Activated B cell treated with CpG ODN at 0.5 μM for 24 hours (primary cell): ENCODE measurements around the gene ACOT2. TPM values are rescaled to one million over a fixed set of nuclear protein-coding genes. Genes with fewer than 3 reads are reported as not detected.
A peak's percentile ranks its signal among the peaks of the same experiment; 100 is the strongest.

ENCODE experiments used
- ATAC-seq: fragments of 200-7000 bp; cut with Tn5 transposase; one replicate; pipeline ENCODE4 v1.10.0; 2021; ENCODE audit warnings: low read depth, mild to moderate bottlenecking, moderate library complexity
- CTCF ChIA-PET: fragments of 350-600 bp; sonication (Branson Sonifier 250); formaldehyde crosslinking; loops from one replicate; lab custom pipeline; 2021; ENCODE audit warnings: antibody characterized with exemption; lab: Charles Lee
- POLR2A ChIA-PET: fragments of 350-600 bp; sonication (Branson Sonifier 250); formaldehyde crosslinking; loops from one replicate; lab custom pipeline; 2021; ENCODE audit warnings: antibody characterized with exemption; lab: Charles Lee
- DNase-seq: peaks from one replicate; pipeline ENCODE4 v3.0.0; 2022
- H3K27ac Mint-ChIP-seq: one replicate; pipeline ENCODE4 v1.8.0; 2020; ENCODE audit warnings: mixed read lengths
- H3K27me3 Mint-ChIP-seq: one replicate; pipeline ENCODE4 v1.8.0; 2021; ENCODE audit warnings: mixed read lengths
- H3K36me3 Mint-ChIP-seq: one replicate; pipeline ENCODE4 v1.8.0; 2021; ENCODE audit warnings: low read depth, mixed read lengths
- H3K4me1 Mint-ChIP-seq: one replicate; pipeline ENCODE4 v1.8.0; 2021; ENCODE audit warnings: mixed read lengths
- H3K4me3 Mint-ChIP-seq: one replicate; pipeline ENCODE4 v1.8.0; 2020; ENCODE audit warnings: mild to moderate bottlenecking, mixed read lengths
- H3K9me3 Mint-ChIP-seq: one replicate; pipeline ENCODE4 v1.8.0; 2020; ENCODE audit warnings: mixed read lengths
- intact Hi-C: fragments of 100-400 bp; cut with micrococcal nuclease; formaldehyde crosslinking; loops from one replicate; pipeline ENCODE4 v1.15.1; 2024
- total RNA-seq: library from RNA; stranded (reverse); gene quantifications from 2 replicates; pipeline ENCODE4 v1.2.3, GENCODE V29; 2022
- TF ChIP-seq, protein P1 (sequence below): fragments of 200-600 bp; IDR thresholded peaks from one replicate; pipeline ENCODE4 v1.8.0; 2022; ENCODE audit warnings: antibody characterized with exemption, mild to moderate bottlenecking

Gene ACOT2
- total RNA-seq, 1 donor from 2014 or later = 13.8 TPM

GRCh38 chr14:73591690-73592449 lies 22.9 kb downstream of the ACOT2 start, which contains the start of gene ACOT4:
ACOT4 (plus strand) TSS chr14:73591873; CDS start chr14:73591960, 87 bp downstream.
- ChIA-PET CTCF (no interaction called here), POLR2A (interaction anchor here (0.6 to 1.7 kb wide), 5 partner anchors 9 to 358 kb away, joined by 3 to 9 read pairs (median 3); partner anchors contain the start of genes ACOT2, ACOT6, COQ6 and FAM161B)
- intact Hi-C loops = loop anchor here (2.0 kb wide), 1 partner anchor 21 kb away; the partner anchor contains the start of gene ACOT6
- no peaks in the 10 kb centered on the region for H3K9me3 Mint-ChIP-seq
- no peaks in the 10 kb centered on the region for H3K36me3 Mint-ChIP-seq
- H3K4me3 Mint-ChIP-seq = peak within 1 kb of the TSS; percentile 76
- H3K27ac Mint-ChIP-seq = no peak within 1 kb of the TSS
- DNase-seq (peak; percentile 39), ATAC-seq (peak; percentile 83)
- H3K4me1 Mint-ChIP-seq = peaks cover 6% of the 10 kb centered on the region
- H3K27me3 Mint-ChIP-seq = no peaks in the 10 kb centered on the region
- TF ChIP-seq, protein P1, sequence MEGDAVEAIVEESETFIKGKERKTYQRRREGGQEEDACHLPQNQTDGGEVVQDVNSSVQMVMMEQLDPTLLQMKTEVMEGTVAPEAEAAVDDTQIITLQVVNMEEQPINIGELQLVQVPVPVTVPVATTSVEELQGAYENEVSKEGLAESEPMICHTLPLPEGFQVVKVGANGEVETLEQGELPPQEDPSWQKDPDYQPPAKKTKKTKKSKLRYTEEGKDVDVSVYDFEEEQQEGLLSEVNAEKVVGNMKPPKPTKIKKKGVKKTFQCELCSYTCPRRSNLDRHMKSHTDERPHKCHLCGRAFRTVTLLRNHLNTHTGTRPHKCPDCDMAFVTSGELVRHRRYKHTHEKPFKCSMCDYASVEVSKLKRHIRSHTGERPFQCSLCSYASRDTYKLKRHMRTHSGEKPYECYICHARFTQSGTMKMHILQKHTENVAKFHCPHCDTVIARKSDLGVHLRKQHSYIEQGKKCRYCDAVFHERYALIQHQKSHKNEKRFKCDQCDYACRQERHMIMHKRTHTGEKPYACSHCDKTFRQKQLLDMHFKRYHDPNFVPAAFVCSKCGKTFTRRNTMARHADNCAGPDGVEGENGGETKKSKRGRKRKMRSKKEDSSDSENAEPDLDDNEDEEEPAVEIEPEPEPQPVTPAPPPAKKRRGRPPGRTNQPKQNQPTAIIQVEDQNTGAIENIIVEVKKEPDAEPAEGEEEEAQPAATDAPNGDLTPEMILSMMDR = no peak

- ChIA-PET CTCF (no interaction called here), POLR2A (no interaction called here)
- Mint-ChIP-seq H3K4me1 (peaks cover 6% of the 10 kb centered on the region), H3K27ac (no peak overlapping the region), H3K36me3 (no peaks in the 10 kb centered on the region), H3K27me3 (no peaks in the 10 kb centered on the region), H3K9me3 (no peaks in the 10 kb centered on the region), H3K4me3 (no peak overlapping the region)
- TF ChIP-seq, protein P1 = no peak
- intact Hi-C loops = no loop called here
- ATAC-seq (no peak), DNase-seq (no peak)
These were observed 25.5 kb downstream of the ACOT2 start for GRCh38 chr14:73594491-73594890.

GRCh38 chr14:73599499-73599898 lies 30.5 kb downstream of the ACOT2 start:
- no peak overlapping the region for H3K4me3 Mint-ChIP-seq
- DNase-seq (no peak), ATAC-seq (no peak)
- intact Hi-C loops = no loop called here
- H3K9me3 Mint-ChIP-seq = no peaks in the 10 kb centered on the region
- H3K4me1 Mint-ChIP-seq = no peaks in the 10 kb centered on the region
- H3K36me3 Mint-ChIP-seq = no peaks in the 10 kb centered on the region
- ChIA-PET POLR2A (no interaction called here), CTCF (no interaction called here)
- H3K27ac Mint-ChIP-seq = no peak overlapping the region
- TF ChIP-seq, protein P1 = no peak
- H3K27me3 Mint-ChIP-seq = peaks cover 3% of the 10 kb centered on the region

DNA sequence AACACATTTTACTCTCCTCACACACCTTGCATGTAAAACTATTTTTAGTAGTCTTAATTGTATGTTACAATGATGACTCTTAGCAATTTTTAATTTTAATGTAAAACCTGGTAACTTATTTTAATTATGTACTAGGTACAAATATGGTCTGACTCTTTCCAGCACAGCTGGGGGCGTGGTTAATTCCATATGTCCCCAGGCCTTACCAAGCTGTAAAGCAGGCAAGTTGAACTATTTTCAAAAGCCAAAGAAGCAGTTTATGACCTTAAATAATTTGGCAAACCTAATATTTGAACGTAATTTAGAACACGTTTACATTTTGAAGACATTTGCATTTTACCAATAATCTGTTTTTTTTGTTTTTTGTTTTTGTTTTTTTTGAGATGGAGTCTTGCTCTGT lies 34.0 kb downstream of the ACOT2 start:
- TF ChIP-seq, protein P1 = no peak
- no peaks in the 10 kb centered on the region for H3K9me3 Mint-ChIP-seq
- DNase-seq (no peak), ATAC-seq (no peak)
- ChIA-PET CTCF (no interaction called here), POLR2A (no interaction called here)
- H3K36me3 Mint-ChIP-seq = no peaks in the 10 kb centered on the region
- peaks cover 10% of the 10 kb centered on the region for H3K27me3 Mint-ChIP-seq
- no peak overlapping the region for H3K27ac Mint-ChIP-seq
- H3K4me3 Mint-ChIP-seq = no peak overlapping the region
- H3K4me1 Mint-ChIP-seq = no peaks in the 10 kb centered on the region
- intact Hi-C loops = no loop called here

- H3K27me3 Mint-ChIP-seq = peaks cover 10% of the 10 kb centered on the region
- DNase-seq = no peak
- intact Hi-C loops = no loop called here
- no peaks in the 10 kb centered on the region for H3K9me3 Mint-ChIP-seq
- no peak for ATAC-seq
- no peaks in the 10 kb centered on the region for H3K4me1 Mint-ChIP-seq
- TF ChIP-seq, protein P1 = no peak
- CTCF ChIA-PET = no interaction called here
- POLR2A ChIA-PET = no interaction called here
- no peak overlapping the region for H3K27ac Mint-ChIP-seq
- no peak overlapping the region for H3K4me3 Mint-ChIP-seq
- H3K36me3 Mint-ChIP-seq = no peaks in the 10 kb centered on the region
These were observed 37.3 kb downstream of the ACOT2 start for GRCh38 chr14:73606271-73606670.
